ENCODE data around the gene NPW. TPM values are rescaled to one million over a fixed set of nuclear protein-coding genes. Genes with fewer than 3 reads are reported as not detected.

Gene NPW
- total and polyA plus RNA-seq, 2 donors (not counting 3 experiments of a cell fraction or from before 2014, with no cell fraction given) = 0.84 to 3.3 TPM

- FAIRE-seq (no peak), DNase-seq (ENCODE audit: low read depth, low spot score) (no peak)
- TF ChIP-seq JUN (IDR thresholded peaks at IDR 0.05; ENCODE audit: borderline replicate concordance, insufficient read depth, insufficient read length, low read depth) = no peak
- TF ChIP-seq, protein P1, sequence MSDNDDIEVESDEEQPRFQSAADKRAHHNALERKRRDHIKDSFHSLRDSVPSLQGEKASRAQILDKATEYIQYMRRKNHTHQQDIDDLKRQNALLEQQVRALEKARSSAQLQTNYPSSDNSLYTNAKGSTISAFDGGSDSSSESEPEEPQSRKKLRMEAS (IDR thresholded peaks at IDR 0.05; ENCODE audit: insufficient read depth, insufficient read length) = no peak
- TF ChIP-seq POLR2AphosphoS5 (IDR thresholded peaks at IDR 0.05; ENCODE audit: insufficient read depth, low read depth, low read length) = no peak
- TF ChIP-seq FOS (IDR thresholded peaks at IDR 0.05; ENCODE audit: borderline replicate concordance, insufficient read depth, low read length) = no peak
- TF ChIP-seq, protein P2, sequence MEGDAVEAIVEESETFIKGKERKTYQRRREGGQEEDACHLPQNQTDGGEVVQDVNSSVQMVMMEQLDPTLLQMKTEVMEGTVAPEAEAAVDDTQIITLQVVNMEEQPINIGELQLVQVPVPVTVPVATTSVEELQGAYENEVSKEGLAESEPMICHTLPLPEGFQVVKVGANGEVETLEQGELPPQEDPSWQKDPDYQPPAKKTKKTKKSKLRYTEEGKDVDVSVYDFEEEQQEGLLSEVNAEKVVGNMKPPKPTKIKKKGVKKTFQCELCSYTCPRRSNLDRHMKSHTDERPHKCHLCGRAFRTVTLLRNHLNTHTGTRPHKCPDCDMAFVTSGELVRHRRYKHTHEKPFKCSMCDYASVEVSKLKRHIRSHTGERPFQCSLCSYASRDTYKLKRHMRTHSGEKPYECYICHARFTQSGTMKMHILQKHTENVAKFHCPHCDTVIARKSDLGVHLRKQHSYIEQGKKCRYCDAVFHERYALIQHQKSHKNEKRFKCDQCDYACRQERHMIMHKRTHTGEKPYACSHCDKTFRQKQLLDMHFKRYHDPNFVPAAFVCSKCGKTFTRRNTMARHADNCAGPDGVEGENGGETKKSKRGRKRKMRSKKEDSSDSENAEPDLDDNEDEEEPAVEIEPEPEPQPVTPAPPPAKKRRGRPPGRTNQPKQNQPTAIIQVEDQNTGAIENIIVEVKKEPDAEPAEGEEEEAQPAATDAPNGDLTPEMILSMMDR (IDR thresholded peaks at IDR 0.05; ENCODE audit: extremely low read depth in 1 of 2, insufficient read depth in 1 of 2, low read depth in 1 of 2, low read length in 2 of 2) = no peak
- TF ChIP-seq EZH2 (IDR thresholded peaks at IDR 0.05; ENCODE audit: borderline replicate concordance, low read depth, low read length, severe bottlenecking) = no peak
- TF ChIP-seq POLR2A (IDR thresholded peaks at IDR 0.05; ENCODE audit: low read depth, low read length) = no peak
- TF ChIP-seq GATA2 (IDR thresholded peaks at IDR 0.05; ENCODE audit: insufficient read depth, insufficient read length, low read depth, low read length) = no peak
- no peak for TF ChIP-seq MYC (IDR thresholded peaks at IDR 0.05; ENCODE audit: low read depth, low read length)
- Histone ChIP-seq H3K27me3 (ENCODE audit: control insufficient read depth in 2 of 2, insufficient read depth in 2 of 2, low read length in 2 of 2) (no peaks in the 10 kb centered on the region), H3K36me3 (ENCODE audit: control insufficient read depth in 2 of 2, extremely low read depth in 1 of 2, insufficient read depth in 2 of 2, low read length in 2 of 2) (peaks cover 0 to 10% of the 10 kb centered on the region in 2 experiments), H3K9me1 (replicated peaks; ENCODE audit: control insufficient read depth, extremely low read depth, insufficient read depth, low read length) (no peaks in the 10 kb centered on the region), H3K4me1 (ENCODE audit: control insufficient read depth, extremely low read depth, insufficient read depth, low read length) (peaks cover 27% of the 10 kb centered on the region), H4K20me1 (replicated peaks; ENCODE audit: control insufficient read depth, extremely low read depth, insufficient read depth, low read length) (no peaks in the 10 kb centered on the region), H3K9ac (replicated peaks; ENCODE audit: extremely low read depth, insufficient read depth, low read length) (no peak overlapping the region), H3K4me2 (ENCODE audit: insufficient read depth, low read length) (no peak overlapping the region), H2AFZ (ENCODE audit: low read depth, low read length) (no peak overlapping the region), H3K9me3 (replicated peaks; ENCODE audit: control insufficient read depth, insufficient read depth, low read length) (no peaks in the 10 kb centered on the region), H3K27ac (ENCODE audit: insufficient read depth, low read depth, low read length) (no peak overlapping the region), H3K4me3 (replicated peaks in 1 of 3; ENCODE audit: insufficient read depth in 1 of 3, low read depth in 1 of 3, low read length in 3 of 3) (no peak overlapping the region), H3K79me2 (ENCODE audit: control insufficient read depth, insufficient read depth, low read length) (peaks cover 10% of the 10 kb centered on the region)
- no TSS peak for BruUV-seq (replicated peaks)
- dilution Hi-C loops (cut with MboI; ENCODE audit: extremely low pct_ligation_motif_present, low sequenced_read_pairs) = loop anchor here (25.0 kb wide), 1 partner anchor 124 kb away; the partner anchor contains the start of gene TRAF7
- intact Hi-C loops (cut with micrococcal nuclease) = no loop called here
- ChIA-PET POLR2A (interaction anchor here (0.6 kb wide), 1 partner anchor 111 kb away, joined by 3 read pairs; no protein-coding TSS in a partner anchor), CTCF (no interaction called here)
These were observed 19.0 kb downstream of the NPW start for GRCh38 chr16:2038382-2039231.
